Peyer's patch (tissue), 4 donors: ENCODE results near the gene NTRK2. TPM values are rescaled to one million over a fixed set of nuclear protein-coding genes. Genes with fewer than 3 reads are reported as not detected.

Source experiments
- DNase-seq, 3 donors: peaks; one replicate each; pipeline ENCODE4 v3.0.0-alpha.2; 2017 to 2019
- H3K27ac ChIP-seq, 4 donors: fragments of 200-600 bp; sonication (generic); one replicate each; pipeline ENCODE4 v1.5.1; 2016 to 2019
- H3K27me3 ChIP-seq, 2 donors: fragments of 200-600 bp; sonication (generic); one replicate each; pipeline ENCODE4 v1.5.1; 2019
- H3K36me3 ChIP-seq, 3 donors: fragments of 200-600 bp; sonication (generic); one replicate each; pipeline ENCODE4 v1.5.1; 2016 to 2019
- H3K4me1 ChIP-seq, 4 donors: fragments of 200-600 bp; sonication (generic); one replicate each; pipeline ENCODE4 v1.5.1; 2016 to 2019
- H3K4me3 ChIP-seq, 4 donors: fragments of 200-600 bp; sonication (generic); 1 replicate in 3 of 4; 2 replicates in 1 of 4; pipeline ENCODE4 v1.5.1; 2016 to 2019; ENCODE audit warnings: mild to moderate bottlenecking in 1 of 4
- H3K9me3 ChIP-seq, 4 donors: fragments of 200-600 bp; sonication (generic); one replicate each; pipeline ENCODE4 v1.5.1; 2016 to 2019; ENCODE audit warnings: mild to moderate bottlenecking in 1 of 4
- POLR2A ChIP-seq, 2 donors: fragments of 450-650 bp; IDR thresholded peaks; one replicate each; pipeline ENCODE4 v1.5.1; 2017; ENCODE audit warnings: antibody characterized with exemption in 2 of 2, mild to moderate bottlenecking in 2 of 2, moderate library complexity in 2 of 2
- total RNA-seq, 4 donors: library from RNA; depleted of rRNA; stranded (reverse); fragments of >200 nt; gene quantifications; one replicate each; pipeline ENCODE4 v1.1.0, GENCODE V29; 2016
- TF ChIP-seq, protein P1 (sequence below), 6 experiments: fragments of 450-650 bp in 4 of 6; fragments of 200-600 bp in 2 of 6; sonication (generic) in 1 of 6; IDR thresholded peaks; one replicate each; pipeline ENCODE4 v1.5.1; 2017 to 2019; ENCODE audit warnings: antibody characterized with exemption in 6 of 6, mild to moderate bottlenecking in 3 of 6, moderate library complexity in 1 of 6

NTRK2 gene
- total RNA-seq, 4 donors from 2014 or later = 0.35 to 1.7 (median 0.84) TPM

DNA sequence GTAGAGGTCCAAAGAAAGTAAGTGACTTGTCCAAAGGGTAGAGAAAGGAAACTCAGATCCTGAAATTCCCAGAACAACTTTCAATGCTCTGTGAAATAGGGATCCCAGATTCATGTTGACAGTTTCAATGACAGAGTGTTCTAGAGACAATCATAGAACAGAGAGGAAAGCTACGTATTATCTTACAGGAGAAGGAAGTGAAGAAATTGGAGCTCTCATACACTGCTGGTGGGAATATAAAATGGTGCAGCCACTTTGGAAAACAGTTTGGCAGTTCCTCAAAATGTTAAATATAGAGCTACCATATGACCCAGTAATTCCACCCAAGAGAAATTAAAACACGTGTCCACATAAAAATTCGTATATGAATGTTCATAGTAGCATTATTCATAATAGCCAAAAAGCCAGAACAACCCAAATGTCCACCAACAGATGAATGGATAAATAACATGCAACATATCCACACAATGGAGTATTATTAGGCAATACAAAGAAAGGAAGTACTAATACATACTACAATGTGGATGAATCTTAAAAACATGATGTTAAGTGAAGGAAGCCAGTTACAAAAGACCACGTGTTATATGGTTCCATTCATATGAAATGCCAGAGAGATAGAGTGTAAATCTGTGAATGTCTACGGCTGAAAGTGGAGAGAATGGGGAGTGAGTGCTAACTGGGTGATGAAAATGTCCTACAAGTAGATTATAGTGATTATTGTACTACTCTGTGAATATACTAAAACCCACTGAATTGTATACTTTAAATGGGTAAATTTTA is 197.1 kb downstream of the NTRK2 start:
- H3K27me3 ChIP-seq = no peaks in the 10 kb centered on the region
- H3K4me3 ChIP-seq = no peak overlapping the region
- TF ChIP-seq POLR2A (IDR thresholded peaks at IDR 0.05) = no peak
- TF ChIP-seq, protein P1, sequence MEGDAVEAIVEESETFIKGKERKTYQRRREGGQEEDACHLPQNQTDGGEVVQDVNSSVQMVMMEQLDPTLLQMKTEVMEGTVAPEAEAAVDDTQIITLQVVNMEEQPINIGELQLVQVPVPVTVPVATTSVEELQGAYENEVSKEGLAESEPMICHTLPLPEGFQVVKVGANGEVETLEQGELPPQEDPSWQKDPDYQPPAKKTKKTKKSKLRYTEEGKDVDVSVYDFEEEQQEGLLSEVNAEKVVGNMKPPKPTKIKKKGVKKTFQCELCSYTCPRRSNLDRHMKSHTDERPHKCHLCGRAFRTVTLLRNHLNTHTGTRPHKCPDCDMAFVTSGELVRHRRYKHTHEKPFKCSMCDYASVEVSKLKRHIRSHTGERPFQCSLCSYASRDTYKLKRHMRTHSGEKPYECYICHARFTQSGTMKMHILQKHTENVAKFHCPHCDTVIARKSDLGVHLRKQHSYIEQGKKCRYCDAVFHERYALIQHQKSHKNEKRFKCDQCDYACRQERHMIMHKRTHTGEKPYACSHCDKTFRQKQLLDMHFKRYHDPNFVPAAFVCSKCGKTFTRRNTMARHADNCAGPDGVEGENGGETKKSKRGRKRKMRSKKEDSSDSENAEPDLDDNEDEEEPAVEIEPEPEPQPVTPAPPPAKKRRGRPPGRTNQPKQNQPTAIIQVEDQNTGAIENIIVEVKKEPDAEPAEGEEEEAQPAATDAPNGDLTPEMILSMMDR (IDR thresholded peaks at IDR 0.05) = no peak
- H3K36me3 ChIP-seq = no peaks in the 10 kb centered on the region
- no peak overlapping the region for H3K27ac ChIP-seq
- H3K4me1 ChIP-seq = no peaks in the 10 kb centered on the region
- H3K9me3 ChIP-seq = no peaks in the 10 kb centered on the region
- no peak for DNase-seq

DNA sequence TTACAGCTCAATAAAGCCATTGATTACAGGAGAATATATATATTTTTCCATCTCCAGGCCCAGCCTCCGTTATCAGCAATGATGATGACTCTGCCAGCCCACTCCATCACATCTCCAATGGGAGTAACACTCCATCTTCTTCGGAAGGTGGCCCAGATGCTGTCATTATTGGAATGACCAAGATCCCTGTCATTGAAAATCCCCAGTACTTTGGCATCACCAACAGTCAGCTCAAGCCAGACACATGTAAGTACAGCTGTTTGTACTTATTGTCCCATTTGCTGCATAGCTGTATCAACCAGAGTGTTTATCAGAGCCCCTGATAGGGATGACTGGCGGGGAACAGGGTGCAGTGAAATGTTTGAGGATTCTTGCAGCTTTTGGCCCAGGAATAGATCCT is 197.7 kb downstream of the NTRK2 start:
- no peaks in the 10 kb centered on the region for H3K9me3 ChIP-seq
- DNase-seq = no peak
- H3K36me3 ChIP-seq = no peaks in the 10 kb centered on the region
- no peak overlapping the region for H3K4me3 ChIP-seq
- no peaks in the 10 kb centered on the region for H3K4me1 ChIP-seq
- no peak overlapping the region for H3K27ac ChIP-seq
- no peak for TF ChIP-seq POLR2A (IDR thresholded peaks at IDR 0.05)
- TF ChIP-seq, protein P1 (IDR thresholded peaks at IDR 0.05) = no peak
- H3K27me3 ChIP-seq = no peaks in the 10 kb centered on the region

DNA sequence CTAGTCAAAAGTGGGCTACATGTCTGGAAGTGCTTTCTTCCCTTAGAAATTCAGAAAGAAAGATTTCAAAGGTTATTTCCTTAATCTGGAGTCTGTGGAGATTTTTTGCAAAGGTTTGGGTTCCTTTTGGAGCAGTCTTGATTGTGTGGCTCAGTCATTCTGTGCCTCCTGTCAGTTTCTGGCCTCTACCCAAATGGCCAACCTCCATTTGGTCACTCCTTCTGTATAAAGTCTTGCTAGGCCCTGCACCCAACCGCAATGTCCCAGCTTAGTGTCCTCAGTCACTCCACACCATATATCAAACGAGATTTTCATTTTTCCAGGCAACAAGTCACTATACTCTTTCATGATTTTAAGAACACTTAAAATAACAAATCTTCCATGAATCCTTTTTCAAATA is 199.6 kb downstream of the NTRK2 start:
- no peak overlapping the region for H3K4me3 ChIP-seq
- DNase-seq = no peak

DNA sequence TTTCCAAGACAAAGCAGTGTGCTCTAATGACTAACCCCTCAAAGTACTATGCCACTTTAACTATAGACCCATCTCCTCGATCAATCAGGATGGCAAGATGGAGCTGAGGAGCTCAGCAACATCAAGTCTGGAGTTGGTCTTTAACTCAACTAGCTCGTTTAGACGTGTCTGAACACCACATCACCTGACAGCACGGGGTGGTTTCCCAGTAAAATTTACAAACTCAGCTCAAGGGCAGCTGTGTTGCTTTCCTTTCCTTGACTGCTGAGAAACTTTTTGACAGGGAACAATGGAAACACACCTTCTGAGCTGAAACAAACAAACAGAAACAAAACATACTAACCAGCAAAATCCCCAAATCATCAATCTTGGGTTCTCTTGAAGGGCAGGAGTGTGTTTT is 202.5 kb downstream of the NTRK2 start:
- no peaks in the 10 kb centered on the region for H3K36me3 ChIP-seq
- no peak overlapping the region for H3K4me3 ChIP-seq
- no peak for TF ChIP-seq POLR2A (IDR thresholded peaks at IDR 0.05)
- TF ChIP-seq, protein P1 (IDR thresholded peaks at IDR 0.05) = no peak
- no peak for DNase-seq
- H3K4me1 ChIP-seq = no peaks in the 10 kb centered on the region
- H3K27ac ChIP-seq = no peak overlapping the region
- H3K27me3 ChIP-seq = no peaks in the 10 kb centered on the region
- H3K9me3 ChIP-seq = no peaks in the 10 kb centered on the region

More for the DNA sequence above, 199.6 kb downstream of the NTRK2 start:
- Histone ChIP-seq H3K27me3 (no peaks in the 10 kb centered on the region), H3K4me1 (no peaks in the 10 kb centered on the region), H3K36me3 (no peaks in the 10 kb centered on the region), H3K9me3 (no peaks in the 10 kb centered on the region), H3K27ac (no peak overlapping the region)
- TF ChIP-seq, protein P1 (IDR thresholded peaks at IDR 0.05) = no peak
- no peak for TF ChIP-seq POLR2A (IDR thresholded peaks at IDR 0.05)

DNA sequence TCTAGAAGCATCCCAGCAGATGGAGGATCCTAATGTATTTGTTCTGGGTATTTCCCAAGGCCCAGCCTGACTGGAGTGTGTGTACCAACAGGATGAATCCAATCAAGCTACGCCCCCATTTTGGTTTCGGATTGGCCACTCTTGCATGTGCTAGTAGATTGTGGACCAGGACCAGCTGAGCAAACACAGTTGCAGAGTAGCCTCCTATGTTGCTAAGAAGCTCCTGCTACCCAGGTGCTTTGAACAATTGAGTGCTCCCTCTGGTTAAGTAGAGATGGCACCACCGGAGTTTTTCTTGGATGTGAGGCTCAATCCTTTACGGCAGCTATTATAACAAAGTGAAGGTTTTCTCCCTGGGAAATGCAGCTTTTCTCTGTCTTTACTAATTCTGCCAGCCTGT is 204.5 kb downstream of the NTRK2 start:
- Histone ChIP-seq H3K36me3 (no peaks in the 10 kb centered on the region), H3K27me3 (no peaks in the 10 kb centered on the region), H3K4me3 (no peak overlapping the region), H3K27ac (no peak overlapping the region), H3K9me3 (no peaks in the 10 kb centered on the region), H3K4me1 (no peaks in the 10 kb centered on the region)
- TF ChIP-seq POLR2A (IDR thresholded peaks at IDR 0.05) = no peak
- TF ChIP-seq, protein P1 (IDR thresholded peaks at IDR 0.05) = no peak
- DNase-seq = no peak
